Mesendoderm (in vitro differentiated cells): ENCODE measurements around the gene SMC1A.

Source experiments
- DNase-seq: peaks from one replicate; pipeline ENCODE4 v3.0.0; 2013
- H2AK5ac ChIP-seq: 2 replicates; pipeline ENCODE4 v1.6.1; 2013; ENCODE audit warnings: low read length, inconsistent platforms
- H2BK120ac ChIP-seq: 2 replicates; pipeline ENCODE4 v1.6.1; 2013; ENCODE audit warnings: low read depth, mild to moderate bottlenecking, low read length, moderate library complexity, mixed read lengths
- H2BK15ac ChIP-seq: replicated peaks from 2 replicates; pipeline ENCODE4 v1.6.1; 2013; ENCODE audit warnings: low read depth, mild to moderate bottlenecking, moderate library complexity
- H2BK5ac ChIP-seq: 2 replicates; pipeline ENCODE4 v1.6.1; 2013; ENCODE audit warnings: low read length, inconsistent platforms
- H3K18ac ChIP-seq: 2 replicates; pipeline ENCODE4 v1.6.1; 2013; ENCODE audit warnings: mild to moderate bottlenecking, low read length, mixed read lengths
- H3K23ac ChIP-seq: one replicate; pipeline ENCODE4 v1.6.1; 2013; ENCODE audit warnings: low read length
- H3K27ac ChIP-seq: 2 replicates; pipeline ENCODE4 v1.5.1; 2013; ENCODE audit warnings: low read depth, mild to moderate bottlenecking, inconsistent platforms, low read length, moderate library complexity
- H3K27me3 ChIP-seq: 2 replicates; pipeline ENCODE4 v1.6.1; 2013; ENCODE audit warnings: low read length, control low read depth, mild to moderate bottlenecking, inconsistent platforms; ENCODE audit not compliant: insufficient read depth, poor library complexity
- H3K36me3 ChIP-seq: 2 replicates; pipeline ENCODE4 v1.6.1; 2013; ENCODE audit warnings: low read length, inconsistent platforms; ENCODE audit not compliant: control insufficient read depth, insufficient read depth
- H3K4ac ChIP-seq: one replicate; pipeline ENCODE4 v1.6.1; 2013; ENCODE audit warnings: low read depth, mild to moderate bottlenecking, low read length, moderate library complexity
- H3K4me1 ChIP-seq: 2 replicates; pipeline ENCODE4 v1.6.1; 2013; ENCODE audit warnings: low read depth, low read length, inconsistent platforms; ENCODE audit not compliant: control insufficient read depth
- H3K4me2 ChIP-seq: 2 replicates; pipeline ENCODE4 v1.6.1; 2013; ENCODE audit warnings: low read length
- H3K4me3 ChIP-seq: 2 replicates; pipeline ENCODE4 v1.5.1; 2013; ENCODE audit warnings: mild to moderate bottlenecking, low read length
- H3K56ac ChIP-seq: one replicate; pipeline ENCODE4 v1.6.1; 2013; ENCODE audit warnings: low read length
- H3K79me1 ChIP-seq: 2 replicates; pipeline ENCODE4 v1.6.1; 2013; ENCODE audit warnings: low read length, inconsistent platforms
- H3K79me2 ChIP-seq: 2 replicates; pipeline ENCODE4 v1.6.1; 2013; ENCODE audit warnings: mild to moderate bottlenecking, low read length; ENCODE audit not compliant: control insufficient read depth, insufficient read depth
- H3K9ac ChIP-seq: 2 replicates; pipeline ENCODE4 v1.6.1; 2013; ENCODE audit warnings: low read length, inconsistent platforms
- H4K5ac ChIP-seq: one replicate; pipeline ENCODE4 v1.6.1; 2013; ENCODE audit warnings: low read length
- H4K8ac ChIP-seq: one replicate; pipeline ENCODE4 v1.6.1; 2013; ENCODE audit warnings: low read depth, mild to moderate bottlenecking, control low read depth, low read length, moderate library complexity
- WGBS: extraction: QIAGEN DNeasy Blood & Tissue Kit; methylation state at CpG from one replicate; pipeline ENCODE4 v1.1.7; 2013; ENCODE audit warnings: low lambda C conversion rate, missing lambda C conversion rate; ENCODE audit not compliant: insufficient coverage; ENCODE audit errors: extremely low coverage; 5-methylcytosine and 5-hydroxymethylcytosine counted together

SMC1A gene

GRCh38 chrX:53449632-53450031 is 27.2 kb upstream of the SMC1A start:
- Histone ChIP-seq H4K5ac (no peak overlapping the region), H3K18ac (no peak overlapping the region), H2BK15ac (no peak overlapping the region), H3K4ac (no peak overlapping the region), H2AK5ac (no peak overlapping the region), H3K27me3 (no peaks in the 10 kb centered on the region), H3K4me2 (no peak overlapping the region), H3K4me1 (no peaks in the 10 kb centered on the region), H2BK5ac (no peak overlapping the region), H3K4me3 (no peak overlapping the region), H3K23ac (no peak overlapping the region), H2BK120ac (no peak overlapping the region), H3K9ac (no peak overlapping the region), H3K36me3 (no peaks in the 10 kb centered on the region), H3K79me1 (no peaks in the 10 kb centered on the region), H3K27ac (no peak overlapping the region), H4K8ac (no peak overlapping the region), H3K56ac (no peak overlapping the region), H3K79me2 (no peaks in the 10 kb centered on the region)
- no peak for DNase-seq
- WGBS, result no CpG with 5 or more reads among the region's 3 CpGs

DNA sequence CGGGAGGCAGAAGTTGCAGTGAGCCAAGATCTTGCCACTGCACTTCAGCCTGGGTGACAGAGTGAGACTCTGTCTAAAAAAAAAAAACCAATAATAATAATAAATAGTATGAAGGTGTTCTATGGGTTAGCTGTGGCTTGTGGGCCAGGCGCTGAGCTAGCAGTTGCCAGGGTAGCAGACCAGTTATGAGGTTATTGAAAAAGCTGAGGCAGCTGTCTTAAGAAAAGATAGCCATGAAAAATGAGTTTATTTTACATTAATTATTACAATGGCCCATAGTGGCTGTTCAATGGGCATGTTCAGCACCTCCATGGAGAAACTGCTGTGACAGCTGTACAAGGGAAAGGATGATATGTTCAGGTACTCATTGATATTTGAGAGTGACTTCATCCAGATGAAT is 25.0 kb upstream of the SMC1A start:
- no peak overlapping the region for H3K9ac ChIP-seq
- H3K18ac ChIP-seq, result no peak overlapping the region
- H3K79me1 ChIP-seq, result no peaks in the 10 kb centered on the region
- no peak for DNase-seq
- H4K8ac ChIP-seq, result no peak overlapping the region
- H2BK5ac ChIP-seq, result no peak overlapping the region
- H2AK5ac ChIP-seq, result no peak overlapping the region
- no peak overlapping the region for H4K5ac ChIP-seq
- H3K4me1 ChIP-seq, result no peaks in the 10 kb centered on the region
- no peak overlapping the region for H3K56ac ChIP-seq
- no peak overlapping the region for H3K27ac ChIP-seq
- H3K4me2 ChIP-seq, result no peak overlapping the region
- no peak overlapping the region for H3K4ac ChIP-seq
- no CpG with 5 or more reads among the region's 2 CpGs for WGBS
- H3K4me3 ChIP-seq, result no peak overlapping the region
- no peak overlapping the region for H2BK15ac ChIP-seq
- no peaks in the 10 kb centered on the region for H3K79me2 ChIP-seq
- no peak overlapping the region for H3K23ac ChIP-seq
- H2BK120ac ChIP-seq, result no peak overlapping the region
- H3K27me3 ChIP-seq, result no peaks in the 10 kb centered on the region
- no peaks in the 10 kb centered on the region for H3K36me3 ChIP-seq

- Histone ChIP-seq H2AK5ac (no peak overlapping the region), H3K23ac (no peak overlapping the region), H3K4me2 (no peak overlapping the region), H4K5ac (no peak overlapping the region), H3K36me3 (no peaks in the 10 kb centered on the region), H3K4me3 (no peak overlapping the region), H3K27ac (no peak overlapping the region), H2BK120ac (no peak overlapping the region), H3K18ac (no peak overlapping the region), H2BK15ac (no peak overlapping the region), H2BK5ac (no peak overlapping the region), H3K4ac (no peak overlapping the region), H3K4me1 (no peaks in the 10 kb centered on the region), H3K79me2 (no peaks in the 10 kb centered on the region), H3K79me1 (no peaks in the 10 kb centered on the region), H3K27me3 (no peaks in the 10 kb centered on the region), H3K9ac (no peak overlapping the region), H4K8ac (no peak overlapping the region), H3K56ac (no peak overlapping the region)
- WGBS, result no CpG with 5 or more reads among the region's 6 CpGs
- DNase-seq, result peak; percentile 66
Observed at GRCh38 chrX:53445977-53446376, 23.5 kb upstream of the SMC1A start.

- Histone ChIP-seq H3K4me1 (no peaks in the 10 kb centered on the region), H3K4me3 (no peak overlapping the region), H2AK5ac (no peak overlapping the region), H3K27me3 (no peaks in the 10 kb centered on the region), H2BK5ac (no peak overlapping the region), H3K9ac (no peak overlapping the region), H2BK15ac (no peak overlapping the region), H3K79me1 (no peaks in the 10 kb centered on the region), H3K4me2 (no peak overlapping the region), H3K23ac (no peak overlapping the region), H4K8ac (no peak overlapping the region), H3K79me2 (no peaks in the 10 kb centered on the region), H3K4ac (no peak overlapping the region), H3K56ac (no peak overlapping the region), H2BK120ac (no peak overlapping the region), H3K36me3 (no peaks in the 10 kb centered on the region), H4K5ac (no peak overlapping the region), H3K18ac (no peak overlapping the region), H3K27ac (no peak overlapping the region)
- WGBS, result no CpG with 5 or more reads among the region's 1 CpG
- DNase-seq, result no peak
Observed at GRCh38 chrX:53442322-53442631, 19.8 kb upstream of the SMC1A start.

DNA sequence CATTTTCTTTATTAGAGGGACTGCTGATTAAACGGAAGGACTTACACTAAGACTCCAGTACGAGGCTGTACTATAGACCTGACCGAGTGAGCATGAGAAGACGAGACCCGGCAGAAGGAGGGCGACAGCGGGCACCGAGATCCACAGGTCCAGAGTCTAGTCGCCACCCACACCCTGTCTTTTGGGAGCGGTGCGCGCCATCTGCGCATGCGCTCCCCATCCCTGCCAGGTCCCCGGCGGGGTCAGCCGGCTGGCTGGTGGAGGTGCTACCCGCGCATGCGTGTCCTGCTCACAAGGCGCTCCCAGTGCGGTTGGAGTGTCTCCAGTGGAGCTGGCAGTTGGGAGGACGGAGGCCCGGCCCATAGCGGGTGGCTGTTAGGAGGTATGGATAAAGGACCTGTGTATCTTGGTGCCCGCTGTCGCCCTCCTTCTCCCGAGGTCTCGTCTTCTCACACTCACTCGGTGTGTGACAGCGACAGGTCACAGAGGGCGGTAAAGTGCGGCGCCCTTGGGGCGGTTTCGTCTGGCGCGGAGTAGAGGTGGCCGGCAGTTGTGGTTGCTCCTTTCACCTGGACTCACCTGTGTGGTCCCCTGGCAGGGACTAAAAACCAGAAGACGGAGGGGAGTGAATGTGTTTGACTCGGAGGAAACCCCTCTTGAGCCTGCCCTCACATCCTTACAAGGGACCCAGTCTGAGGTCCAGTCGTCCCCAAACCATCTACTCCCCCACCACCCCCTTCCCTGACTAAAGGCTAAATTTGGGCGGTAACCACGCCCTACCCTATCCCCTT is 19.3 kb upstream of the SMC1A start:
- no peak overlapping the region for H3K4me3 ChIP-seq
- no peaks in the 10 kb centered on the region for H3K27me3 ChIP-seq
- no peak overlapping the region for H2BK15ac ChIP-seq
- H3K27ac ChIP-seq, result no peak overlapping the region
- no peak overlapping the region for H3K18ac ChIP-seq
- H2BK5ac ChIP-seq, result no peak overlapping the region
- no peak overlapping the region for H3K4ac ChIP-seq
- peak overlapping the region; percentile 57 for H3K4me2 ChIP-seq
- H3K79me1 ChIP-seq, result no peaks in the 10 kb centered on the region
- H3K23ac ChIP-seq, result no peak overlapping the region
- no peaks in the 10 kb centered on the region for H3K4me1 ChIP-seq
- no peak overlapping the region for H4K5ac ChIP-seq
- WGBS, result no CpG with 5 or more reads among the region's 44 CpGs
- peak overlapping the region; percentile 62 for H3K9ac ChIP-seq
- H4K8ac ChIP-seq, result no peak overlapping the region
- no peaks in the 10 kb centered on the region for H3K36me3 ChIP-seq
- H2AK5ac ChIP-seq, result no peak overlapping the region
- DNase-seq, result peak; percentile 83
- H3K79me2 ChIP-seq, result no peaks in the 10 kb centered on the region
- peak overlapping the region; percentile 78 for H3K56ac ChIP-seq
- H2BK120ac ChIP-seq, result no peak overlapping the region
